IMR-90 (cell line): ENCODE measurements around the gene SUGCT. TPM values are rescaled to one million over a fixed set of nuclear protein-coding genes. Genes with fewer than 3 reads are reported as not detected.
A peak's percentile ranks its signal among the peaks of the same experiment; 100 is the strongest.

Experiments used
- ATAC-seq: fragments of 200-7000 bp; cut with Tn5 transposase; 2 replicates; pipeline ENCODE4 v1.9.1; 2020; ENCODE audit warnings: low read depth, mild to moderate bottlenecking, moderate library complexity
- BruUV-seq: library from RNA; stranded (reverse); fragments of 400-500 nt; replicated peaks from 2 replicates; lab custom pipeline; 2021; lab: Mats Ljungman, UMichigan
- CTCF ChIA-PET: fragments of 300-600 bp; formaldehyde crosslinking; extraction: SDS; loops from one replicate; lab custom pipeline; 2021; ENCODE audit warnings: antibody characterized with exemption; lab: Yijun Ruan, JAX
- POLR2A ChIA-PET: fragments of 300-600 bp; sonication (Branson Sonifier 250); formaldehyde crosslinking; loops from one replicate; lab custom pipeline; 2022; ENCODE audit warnings: antibody characterized with exemption; ENCODE audit not compliant: unreplicated experiment; lab: Charles Lee
- DNase-seq: peaks from one replicate; pipeline ENCODE4 v3.0.0; 2013
- H2AFZ ChIP-seq: replicated peaks from 2 replicates; pipeline ENCODE3; 2013; ENCODE audit warnings: low read length, mild to moderate bottlenecking; ENCODE audit not compliant: poor library complexity
- H2AK5ac ChIP-seq: 2 replicates; pipeline ENCODE4 v1.6.1; 2013; ENCODE audit warnings: low read depth, low read length, inconsistent platforms
- H2AK9ac ChIP-seq: replicated peaks from 2 replicates; pipeline ENCODE3; 2013; ENCODE audit warnings: mild to moderate bottlenecking, low read depth, low read length, moderate library complexity; ENCODE audit not compliant: poor library complexity
- H2BK120ac ChIP-seq: 2 replicates; pipeline ENCODE4 v1.6.1; 2013; ENCODE audit warnings: low read depth, low read length, inconsistent platforms
- H2BK15ac ChIP-seq: 3 replicates; pipeline ENCODE4 v1.6.1; 2013; ENCODE audit warnings: low read depth, low read length, inconsistent platforms
- H2BK20ac ChIP-seq: 2 replicates; pipeline ENCODE4 v1.6.1; 2013; ENCODE audit warnings: low read depth, mild to moderate bottlenecking, inconsistent platforms, low read length, moderate library complexity
- H2BK5ac ChIP-seq: 2 replicates; pipeline ENCODE4 v1.6.1; 2013; ENCODE audit warnings: mild to moderate bottlenecking, low read depth, low read length, inconsistent platforms; ENCODE audit not compliant: poor library complexity, severe bottlenecking
- H3K14ac ChIP-seq: replicated peaks from 2 replicates; pipeline ENCODE4 v1.6.1; 2013; ENCODE audit warnings: low read depth, low read length, inconsistent platforms
- H3K18ac ChIP-seq: 2 replicates; pipeline ENCODE4 v1.6.1; 2013; ENCODE audit warnings: low read depth, low read length, control low read depth
- H3K23ac ChIP-seq: 2 replicates; pipeline ENCODE4 v1.6.1; 2013; ENCODE audit warnings: low read depth, low read length, inconsistent platforms
- H3K27ac ChIP-seq: 2 replicates; pipeline ENCODE4 v1.5.1; 2013; ENCODE audit warnings: mild to moderate bottlenecking, control low read depth, low read length; ENCODE audit not compliant: insufficient read depth
- H3K27me3 ChIP-seq: 2 replicates; pipeline ENCODE4 v1.6.1; 2013; ENCODE audit warnings: low read length; ENCODE audit not compliant: control insufficient read depth, insufficient read depth
- H3K36me3 ChIP-seq: 2 replicates; pipeline ENCODE4 v1.6.1; 2013; ENCODE audit warnings: low read length, mixed read lengths; ENCODE audit not compliant: control insufficient read depth, insufficient read depth
- H3K4ac ChIP-seq: 2 replicates; pipeline ENCODE4 v1.6.1; 2013; ENCODE audit warnings: low read depth, low read length, inconsistent platforms
- H3K4me1 ChIP-seq: 2 replicates; pipeline ENCODE4 v1.6.1; 2013; ENCODE audit warnings: low read length, mixed read lengths; ENCODE audit not compliant: control insufficient read depth, insufficient read depth
- H3K4me2 ChIP-seq: 2 replicates; pipeline ENCODE4 v1.6.1; 2013; ENCODE audit warnings: low read depth, mild to moderate bottlenecking, control low read depth, low read length, moderate library complexity
- H3K4me3 ChIP-seq: 2 replicates; pipeline ENCODE4 v1.5.1; 2013; ENCODE audit warnings: low read depth, mild to moderate bottlenecking, control low read depth, low read length, moderate library complexity; ENCODE audit not compliant: insufficient read depth
- H3K56ac ChIP-seq: 2 replicates; pipeline ENCODE4 v1.6.1; 2013; ENCODE audit warnings: low read length, inconsistent platforms; ENCODE audit not compliant: insufficient read depth; ENCODE audit errors: extremely low read depth
- H3K79me1 ChIP-seq, 2 experiments: 2 replicates each; pipeline ENCODE4 v1.6.1; 2013; ENCODE audit warnings: low read length in 2 of 2, inconsistent platforms in 1 of 2, low read depth in 1 of 2
- H3K9ac ChIP-seq: 2 replicates; pipeline ENCODE4 v1.6.1; 2013; ENCODE audit warnings: low read depth, low read length, control low read depth
- H3K9me1 ChIP-seq: 2 replicates; pipeline ENCODE4 v1.6.1; 2013; ENCODE audit warnings: low read length, inconsistent platforms; ENCODE audit not compliant: insufficient read depth
- H3K9me3 ChIP-seq: 2 replicates; pipeline ENCODE4 v1.6.1; 2013; ENCODE audit warnings: low read length; ENCODE audit not compliant: control insufficient read depth, insufficient read depth
- H4K20me1 ChIP-seq: 2 replicates; pipeline ENCODE4 v1.6.1; 2013; ENCODE audit warnings: low read length, inconsistent platforms; ENCODE audit not compliant: insufficient read depth
- H4K5ac ChIP-seq: 2 replicates; pipeline ENCODE4 v1.6.1; 2013; ENCODE audit warnings: mild to moderate bottlenecking, low read depth, low read length, control low read depth
- H4K8ac ChIP-seq, 2 experiments: 2 replicates each; pipeline ENCODE4 v1.6.1; 2013; ENCODE audit warnings: low read depth in 2 of 2, low read length in 2 of 2, control low read depth in 1 of 2, inconsistent platforms in 1 of 2
- H4K91ac ChIP-seq: 2 replicates; pipeline ENCODE4 v1.6.1; 2013; ENCODE audit warnings: low read depth, low read length, inconsistent platforms; ENCODE audit not compliant: insufficient read depth
- BHLHE40 ChIP-seq: fragments of 150-350 bp; IDR thresholded peaks from 2 replicates; pipeline ENCODE4 v1.6.1; 2016; ENCODE audit warnings: mild to moderate bottlenecking, low read depth, low read length
- CEBPB ChIP-seq: IDR thresholded peaks from 2 replicates; pipeline ENCODE4 v1.6.1; 2012; ENCODE audit warnings: low read depth, low read length, improper control_type of control experiment
- CHD1 ChIP-seq: IDR thresholded peaks from 2 replicates; pipeline ENCODE4 v1.6.1; 2012; ENCODE audit warnings: low read depth, low read length, improper control_type of control experiment
- CTCF ChIP-seq: conservative IDR thresholded peaks from 2 replicates; pipeline ENCODE4 v1.5.1; 2012; ENCODE audit warnings: mild to moderate bottlenecking, low read depth, low read length, improper control_type of control experiment
- ELK1 ChIP-seq: fragments of 150-350 bp; IDR thresholded peaks from 2 replicates; pipeline ENCODE4 v1.6.1; 2016; ENCODE audit warnings: low read depth, mild to moderate bottlenecking, low read length, moderate library complexity, borderline replicate concordance
- MAFK ChIP-seq: IDR thresholded peaks from 2 replicates; pipeline ENCODE4 v1.6.1; 2012; ENCODE audit warnings: low read depth, low read length, improper control_type of control experiment
- MAZ ChIP-seq: IDR thresholded peaks from 2 replicates; pipeline ENCODE4 v1.6.1; 2012; ENCODE audit warnings: low read depth, mild to moderate bottlenecking, low read length, improper control_type of control experiment, moderate library complexity, borderline replicate concordance
- NFE2L2 ChIP-seq: fragments of 150-350 bp; IDR thresholded peaks from 2 replicates; pipeline ENCODE4 v1.6.1; 2016; ENCODE audit warnings: low read depth, mild to moderate bottlenecking, low read length
- POLR2A ChIP-seq: IDR thresholded peaks from 2 replicates; pipeline ENCODE4 v1.6.1; 2012; ENCODE audit warnings: mild to moderate bottlenecking, low read depth, low read length
- RAD21 ChIP-seq: IDR thresholded peaks from 2 replicates; pipeline ENCODE4 v1.6.1; 2012; ENCODE audit warnings: low read length, improper control_type of control experiment
- RCOR1 ChIP-seq: IDR thresholded peaks from 2 replicates; pipeline ENCODE4 v1.6.1; 2012; ENCODE audit warnings: mild to moderate bottlenecking, low read length, improper control_type of control experiment; ENCODE audit not compliant: insufficient replicate concordance
- RFX5 ChIP-seq: IDR thresholded peaks from 2 replicates; pipeline ENCODE4 v1.8.0; 2012; ENCODE audit warnings: low read depth, mild to moderate bottlenecking, low read length, moderate library complexity
- SMC3 ChIP-seq: fragments of 150-350 bp; IDR thresholded peaks from 2 replicates; pipeline ENCODE4 v1.6.1; 2016; ENCODE audit warnings: low read depth, mild to moderate bottlenecking, antibody characterized with exemption, low read length, moderate library complexity
- USF2 ChIP-seq: fragments of 150-350 bp; IDR thresholded peaks from 2 replicates; pipeline ENCODE4 v1.6.1; 2017; ENCODE audit warnings: mild to moderate bottlenecking, antibody characterized with exemption, low read length, low read depth
- WGBS, 2 experiments: methylation state at CpG; one replicate each; pipeline versions ENCODE4 v1.1.5 to v1.1.7; 2013; ENCODE audit warnings: missing lambda C conversion rate in 2 of 2; ENCODE audit not compliant: insufficient read length in 1 of 2; ENCODE audit errors: extremely low coverage in 2 of 2; 5-methylcytosine and 5-hydroxymethylcytosine counted together
- dilution Hi-C: fragments of 300-500 bp; cut with HindIII; formaldehyde crosslinking; loops from one replicate; pipeline ENCODE4 v1.14.3; 2018; ENCODE audit warnings: low sequenced_read_pairs; ENCODE audit not compliant: unreplicated experiment
- in situ Hi-C: fragments of 300-500 bp; cut with MboI; formaldehyde crosslinking; loops from 3 replicates; pipeline ENCODE4 v1.14.3; 2019; ENCODE audit warnings: low sequenced_read_pairs, inconsistent platforms, mixed read lengths
- intact Hi-C: fragments of 100-400 bp; cut with micrococcal nuclease; formaldehyde crosslinking; loops from 2 replicates; pipeline ENCODE4 v1.10.0; 2022
- polyA plus RNA-seq, 3 experiments: library from polyadenylated mRNA; depleted of rRNA; stranded (reverse); fragments of >200 nt; gene quantifications; 2 replicates each; pipeline ENCODE4 v1.2.3, GENCODE V29; 2012; ENCODE audit warnings: low replicate concordance in 1 of 3
- total RNA-seq: library from RNA; depleted of rRNA; stranded (reverse); fragments of >200 nt; gene quantifications from 2 replicates; pipeline ENCODE4 v1.2.3, GENCODE V29; 2012

SUGCT gene
- total and polyA plus RNA-seq, 2 of the 4 experiments (the other 2 are of a cell fraction): 5.9 to 8.3 TPM

- H3K9me3 ChIP-seq: no peaks in the 10 kb centered on the region
- H3K9me1 ChIP-seq: no peaks in the 10 kb centered on the region
- CTCF ChIA-PET: interaction anchor here (1.2 to 2.8 kb wide), 2 partner anchors 97 to 1375 kb away, joined by 3 to 11 read pairs; no protein-coding TSS in a partner anchor
- H2AK5ac ChIP-seq: no peak overlapping the region
- dilution Hi-C loops: no loop called here
- H2AK9ac ChIP-seq: no peak overlapping the region
- no peak overlapping the region for H2BK5ac ChIP-seq
- H3K18ac ChIP-seq: no peak overlapping the region
- POLR2A ChIA-PET: no interaction called here
- in situ Hi-C loops: loop anchor here (5.0 kb wide), 1 partner anchor 1377 kb away; no protein-coding TSS in a partner anchor
- no peak overlapping the region for H4K91ac ChIP-seq
- WGBS, 2 experiments: no CpG with 5 or more reads among the region's 5 CpGs
- no peak for ATAC-seq
- intact Hi-C loops: no loop called here
- no peak overlapping the region for H4K8ac ChIP-seq
- TF ChIP-seq MAFK: no peak
- no peak for TF ChIP-seq CTCF
- TF ChIP-seq ELK1: no peak
- TF ChIP-seq CHD1: no peak
- TF ChIP-seq POLR2A: no peak
- TF ChIP-seq CEBPB: no peak
- no peak for TF ChIP-seq MAZ
- TF ChIP-seq BHLHE40: no peak
- TF ChIP-seq RAD21: no peak
- no peak for TF ChIP-seq RFX5
- TF ChIP-seq SMC3: no peak
- no peak for TF ChIP-seq USF2
- TF ChIP-seq RCOR1: no peak
- TF ChIP-seq NFE2L2: no peak
- no peak overlapping the region for H3K23ac ChIP-seq
- no peak overlapping the region for H3K4ac ChIP-seq
- no peaks in the 10 kb centered on the region for H3K79me1 ChIP-seq
- H2AFZ ChIP-seq: no peak overlapping the region
- no peak overlapping the region for H3K56ac ChIP-seq
- no peak overlapping the region for H3K27ac ChIP-seq
- H3K9ac ChIP-seq: no peak overlapping the region
- H2BK120ac ChIP-seq: no peak overlapping the region
- no peak overlapping the region for H3K14ac ChIP-seq
- H3K27me3 ChIP-seq: no peaks in the 10 kb centered on the region
- no peaks in the 10 kb centered on the region for H3K36me3 ChIP-seq
- no peak overlapping the region for H3K4me3 ChIP-seq
- H3K4me1 ChIP-seq: peaks cover 2% of the 10 kb centered on the region; the same call in 1 of the 2 replicates
- H2BK20ac ChIP-seq: no peak overlapping the region; the same call in 1 of the 2 replicates
- no TSS peak for BruUV-seq
- DNase-seq: no peak
- H2BK15ac ChIP-seq: peak overlapping the region; percentile 88; the same call in 1 of the 3 replicates
- H4K20me1 ChIP-seq: no peaks in the 10 kb centered on the region
- H3K4me2 ChIP-seq: no peak overlapping the region
- H4K5ac ChIP-seq: peak overlapping the region; percentile 46; the same call in 1 of the 2 replicates
Observed at GRCh38 chr7:40330408-40330807, 195.6 kb downstream of the SUGCT start.
